HEK293 (cell line): ENCODE measurements around the gene EML4.
"Not testable (repeated sequence)": the region's sequence is repeated elsewhere in the genome, so short reads cannot be mapped to it uniquely, and the experiment has no call there.

Experiments
- CTCF ChIA-PET: fragments of 350-600 bp; formaldehyde crosslinking; extraction: SDS; loops from one replicate; lab custom pipeline; 2021; ENCODE audit warnings: antibody characterized with exemption; lab: Yijun Ruan, JAX
- POLR2A ChIA-PET: fragments of 300-600 bp; formaldehyde crosslinking; extraction: SDS; loops from one replicate; lab custom pipeline; 2020; ENCODE audit warnings: antibody characterized with exemption, inconsistent platforms; lab: Yijun Ruan, JAX
- H3K27ac ChIP-seq: fragments of 200-500 bp; sonication (Bioruptor generic); 2 replicates; pipeline ENCODE4 v1.5.1; 2014; ENCODE audit warnings: low read depth, low read length, control low read depth, inconsistent platforms; ENCODE audit errors: extremely low read depth
- H3K36me3 ChIP-seq, 2 experiments: fragments of 200-500 bp in 1 of 2; sonication (Bioruptor generic) in 1 of 2; 1 replicate in 1 of 2; 2 replicates in 1 of 2; pipeline ENCODE4 v1.5.1; 2014 to 2017; ENCODE audit warnings: inconsistent platforms in 2 of 2, low read length in 2 of 2; ENCODE audit not compliant: control insufficient read depth in 2 of 2, insufficient read depth in 1 of 2
- H3K4me1 ChIP-seq: fragments of 200-500 bp; sonication (Bioruptor generic); 2 replicates; pipeline ENCODE4 v1.5.1; 2014; ENCODE audit warnings: mild to moderate bottlenecking, low read length, inconsistent platforms; ENCODE audit not compliant: control insufficient read depth, insufficient read depth
- H3K4me3 ChIP-seq: 2 replicates; pipeline ENCODE4 v1.5.1; 2011; ENCODE audit warnings: low read depth, mild to moderate bottlenecking, control low read depth, low read length, moderate library complexity
- H3K9me3 ChIP-seq: fragments of 200-500 bp; sonication (Bioruptor generic); 2 replicates; pipeline ENCODE4 v1.5.1; 2014; ENCODE audit warnings: low read depth, low read length, inconsistent platforms; ENCODE audit not compliant: control insufficient read depth, insufficient read depth
- GLI4 ChIP-seq: fragments of 450-650 bp; formaldehyde crosslinking; IDR thresholded peaks from 2 replicates; pipeline ENCODE4 v1.5.1; 2016; ENCODE audit warnings: missing biosample characterization, missing genetic modification characterization
- IKZF3 ChIP-seq: fragments of 450-650 bp; IDR thresholded peaks from 2 replicates; pipeline ENCODE4 v1.5.0; 2018; ENCODE audit warnings: missing biosample characterization, mild to moderate bottlenecking, missing genetic modification characterization, moderate library complexity
- KLF9 ChIP-seq: fragments of 450-650 bp; formaldehyde crosslinking; IDR thresholded peaks from 2 replicates; pipeline ENCODE4 v1.5.1; 2016; ENCODE audit warnings: missing biosample characterization, missing genetic modification characterization, low read depth
- MZF1 ChIP-seq: fragments of 450-650 bp; formaldehyde crosslinking; IDR thresholded peaks from 2 replicates; pipeline ENCODE4 v1.5.1; 2017; ENCODE audit warnings: missing biosample characterization, missing genetic modification characterization, borderline replicate concordance
- SCRT2 ChIP-seq: fragments of 450-650 bp; formaldehyde crosslinking; IDR thresholded peaks from 2 replicates; pipeline ENCODE4 v1.5.1; 2016; ENCODE audit warnings: missing biosample characterization, missing genetic modification characterization
- ZFP37 ChIP-seq: fragments of 450-650 bp; formaldehyde crosslinking; IDR thresholded peaks from 2 replicates; pipeline ENCODE4 v1.5.1; 2016; ENCODE audit warnings: missing biosample characterization, missing genetic modification characterization
- ZFP41 ChIP-seq: fragments of 450-650 bp; formaldehyde crosslinking; IDR thresholded peaks from 2 replicates; pipeline ENCODE4 v1.5.1; 2016; ENCODE audit warnings: missing biosample characterization, missing genetic modification characterization, borderline replicate concordance
- ZNF121 ChIP-seq: fragments of 450-650 bp; formaldehyde crosslinking; IDR thresholded peaks from 2 replicates; pipeline ENCODE4 v1.5.1; 2016; ENCODE audit warnings: missing biosample characterization, missing genetic modification characterization
- ZNF239 ChIP-seq: fragments of 450-650 bp; formaldehyde crosslinking; IDR thresholded peaks from 2 replicates; pipeline ENCODE4 v1.5.1; 2016; ENCODE audit warnings: missing biosample characterization, missing genetic modification characterization
- ZNF404 ChIP-seq: fragments of 450-650 bp; formaldehyde crosslinking; IDR thresholded peaks from 2 replicates; pipeline ENCODE4 v1.5.1; 2017; ENCODE audit warnings: missing biosample characterization, missing genetic modification characterization
- ZNF501 ChIP-seq: fragments of 450-650 bp; formaldehyde crosslinking; IDR thresholded peaks from 2 replicates; pipeline ENCODE4 v1.5.1; 2016; ENCODE audit warnings: missing biosample characterization, missing genetic modification characterization
- ZNF529 ChIP-seq: fragments of 450-650 bp; formaldehyde crosslinking; IDR thresholded peaks from 2 replicates; pipeline ENCODE4 v1.5.1; 2017; ENCODE audit warnings: missing genetic modification characterization, missing biosample characterization; ENCODE audit not compliant: insufficient replicate concordance
- ZNF555 ChIP-seq: fragments of 450-650 bp; formaldehyde crosslinking; conservative IDR thresholded peaks from 2 replicates; pipeline ENCODE4 v1.5.1; 2017; ENCODE audit warnings: missing biosample characterization, mild to moderate bottlenecking, missing genetic modification characterization, inconsistent platforms
- ZNF596 ChIP-seq: fragments of 450-650 bp; IDR thresholded peaks from 2 replicates; pipeline ENCODE4 v1.5.0; 2018; ENCODE audit warnings: missing biosample characterization, mild to moderate bottlenecking, missing genetic modification characterization, moderate library complexity
- ZNF623 ChIP-seq: fragments of 450-650 bp; formaldehyde crosslinking; IDR thresholded peaks from 2 replicates; pipeline ENCODE4 v1.5.1; 2016; ENCODE audit warnings: missing biosample characterization, missing genetic modification characterization
- ZNF658 ChIP-seq: fragments of 450-650 bp; formaldehyde crosslinking; IDR thresholded peaks from 2 replicates; pipeline ENCODE4; 2016; ENCODE audit warnings: missing biosample characterization, missing genetic modification characterization
- ZNF664 ChIP-seq: fragments of 450-650 bp; formaldehyde crosslinking; IDR thresholded peaks from 2 replicates; pipeline ENCODE4 v1.5.1; 2016; ENCODE audit warnings: missing biosample characterization, missing genetic modification characterization
- ZNF843 ChIP-seq: fragments of 450-650 bp; formaldehyde crosslinking; IDR thresholded peaks from 2 replicates; pipeline ENCODE4 v1.5.1; 2016; ENCODE audit warnings: missing biosample characterization, missing genetic modification characterization
- TF ChIP-seq, protein P1 (sequence below): fragments of 450-650 bp; formaldehyde crosslinking; IDR thresholded peaks from 2 replicates; pipeline ENCODE4 v1.5.1; 2017; ENCODE audit warnings: missing biosample characterization, missing genetic modification characterization
- TF ChIP-seq, protein P2 (sequence below): fragments of 450-650 bp; IDR thresholded peaks from 2 replicates; pipeline ENCODE4 v1.5.1; 2018; ENCODE audit warnings: missing biosample characterization, mild to moderate bottlenecking, missing genetic modification characterization
- TF ChIP-seq, protein P3 (sequence below): fragments of 450-650 bp; formaldehyde crosslinking; IDR thresholded peaks from 2 replicates; pipeline ENCODE4 v1.5.1; 2016; ENCODE audit warnings: missing biosample characterization, missing genetic modification characterization

Gene EML4

DNA sequence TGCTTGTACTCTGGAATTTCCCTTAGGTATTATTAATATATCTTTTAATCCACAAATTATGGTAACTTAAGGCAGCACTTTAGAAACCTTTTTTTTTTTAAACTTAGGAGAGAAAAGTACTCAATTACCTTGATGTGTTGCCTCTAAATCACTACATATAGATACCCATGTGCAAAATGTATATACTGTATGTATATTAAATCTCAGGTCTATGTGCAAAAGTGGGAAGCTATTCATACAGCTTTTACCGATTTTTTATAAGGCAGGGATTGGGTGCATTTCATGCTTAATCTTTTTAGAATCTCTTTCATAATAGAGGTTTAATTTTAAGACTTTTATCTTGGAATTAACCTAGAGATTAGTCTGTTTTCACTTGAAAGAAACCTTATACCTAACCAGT is 3.4 kb downstream of the EML4 start:
- Histone ChIP-seq H3K9me3 (no peaks in the 10 kb centered on the region), H3K4me3 (no peak overlapping the region), H3K36me3 (no peaks in the 10 kb centered on the region; a peak in 1 of 3 replicates), H3K27ac (no peak overlapping the region)
- TF ChIP-seq, protein P1, sequence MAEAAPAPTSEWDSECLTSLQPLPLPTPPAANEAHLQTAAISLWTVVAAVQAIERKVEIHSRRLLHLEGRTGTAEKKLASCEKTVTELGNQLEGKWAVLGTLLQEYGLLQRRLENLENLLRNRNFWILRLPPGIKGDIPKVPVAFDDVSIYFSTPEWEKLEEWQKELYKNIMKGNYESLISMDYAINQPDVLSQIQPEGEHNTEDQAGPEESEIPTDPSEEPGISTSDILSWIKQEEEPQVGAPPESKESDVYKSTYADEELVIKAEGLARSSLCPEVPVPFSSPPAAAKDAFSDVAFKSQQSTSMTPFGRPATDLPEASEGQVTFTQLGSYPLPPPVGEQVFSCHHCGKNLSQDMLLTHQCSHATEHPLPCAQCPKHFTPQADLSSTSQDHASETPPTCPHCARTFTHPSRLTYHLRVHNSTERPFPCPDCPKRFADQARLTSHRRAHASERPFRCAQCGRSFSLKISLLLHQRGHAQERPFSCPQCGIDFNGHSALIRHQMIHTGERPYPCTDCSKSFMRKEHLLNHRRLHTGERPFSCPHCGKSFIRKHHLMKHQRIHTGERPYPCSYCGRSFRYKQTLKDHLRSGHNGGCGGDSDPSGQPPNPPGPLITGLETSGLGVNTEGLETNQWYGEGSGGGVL (tag by site-specific recombination), result no peak
- no peak for TF ChIP-seq MZF1 (tag by site-specific recombination)
- TF ChIP-seq ZFP41 (tag by site-specific recombination), result no peak
- no peak for TF ChIP-seq ZNF555
- no peak for TF ChIP-seq SCRT2 (tag by site-specific recombination)
- TF ChIP-seq, protein P2, sequence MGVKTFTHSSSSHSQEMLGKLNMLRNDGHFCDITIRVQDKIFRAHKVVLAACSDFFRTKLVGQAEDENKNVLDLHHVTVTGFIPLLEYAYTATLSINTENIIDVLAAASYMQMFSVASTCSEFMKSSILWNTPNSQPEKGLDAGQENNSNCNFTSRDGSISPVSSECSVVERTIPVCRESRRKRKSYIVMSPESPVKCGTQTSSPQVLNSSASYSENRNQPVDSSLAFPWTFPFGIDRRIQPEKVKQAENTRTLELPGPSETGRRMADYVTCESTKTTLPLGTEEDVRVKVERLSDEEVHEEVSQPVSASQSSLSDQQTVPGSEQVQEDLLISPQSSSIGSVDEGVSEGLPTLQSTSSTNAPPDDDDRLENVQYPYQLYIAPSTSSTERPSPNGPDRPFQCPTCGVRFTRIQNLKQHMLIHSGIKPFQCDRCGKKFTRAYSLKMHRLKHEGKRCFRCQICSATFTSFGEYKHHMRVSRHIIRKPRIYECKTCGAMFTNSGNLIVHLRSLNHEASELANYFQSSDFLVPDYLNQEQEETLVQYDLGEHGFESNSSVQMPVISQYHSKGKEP (tag by site-specific recombination), result no peak
- TF ChIP-seq, all 188 proteins: peak for 0
- ChIA-PET CTCF (interaction anchor here (0.7 to 5.7 kb wide), 6 partner anchors 10 to 156 kb away, joined by 3 to 23 read pairs (median 4); no protein-coding TSS in a partner anchor), POLR2A (no interaction called here)
- peaks cover 26% of the 10 kb centered on the region for H3K4me1 ChIP-seq

DNA sequence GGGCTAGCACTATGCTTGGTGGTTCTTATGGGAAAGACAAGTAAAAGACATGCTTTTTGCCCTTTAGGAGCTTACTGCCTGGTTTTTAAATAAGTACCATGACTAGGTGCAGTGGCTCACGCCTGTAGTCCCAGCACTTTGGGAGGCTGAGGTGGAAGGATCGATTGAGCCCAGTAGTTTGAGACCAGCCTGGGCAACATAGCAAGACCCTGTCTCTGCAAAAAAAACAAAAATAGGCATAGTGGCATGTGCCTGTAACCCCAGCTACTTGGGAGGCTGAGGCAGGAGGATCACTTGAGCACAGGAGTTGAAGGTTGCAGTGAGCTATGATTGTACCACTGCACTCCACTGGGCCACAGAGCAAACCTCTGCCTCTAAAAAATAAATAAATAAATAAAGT is 4.3 kb downstream of the EML4 start:
- H3K4me3 ChIP-seq, H3K9me3 ChIP-seq, H3K36me3 ChIP-seq, POLR2A ChIA-PET, H3K27ac ChIP-seq: not testable (repeated sequence)
- TF ChIP-seq ZNF121 (tag by site-specific recombination), result peak; percentile 83
- peaks cover 26% of the 10 kb centered on the region for H3K4me1 ChIP-seq
- CTCF ChIA-PET, result interaction anchor here (0.7 to 5.7 kb wide), 3 partner anchors 17 to 117 kb away, joined by 3 to 23 read pairs (median 3); no protein-coding TSS in a partner anchor

DNA sequence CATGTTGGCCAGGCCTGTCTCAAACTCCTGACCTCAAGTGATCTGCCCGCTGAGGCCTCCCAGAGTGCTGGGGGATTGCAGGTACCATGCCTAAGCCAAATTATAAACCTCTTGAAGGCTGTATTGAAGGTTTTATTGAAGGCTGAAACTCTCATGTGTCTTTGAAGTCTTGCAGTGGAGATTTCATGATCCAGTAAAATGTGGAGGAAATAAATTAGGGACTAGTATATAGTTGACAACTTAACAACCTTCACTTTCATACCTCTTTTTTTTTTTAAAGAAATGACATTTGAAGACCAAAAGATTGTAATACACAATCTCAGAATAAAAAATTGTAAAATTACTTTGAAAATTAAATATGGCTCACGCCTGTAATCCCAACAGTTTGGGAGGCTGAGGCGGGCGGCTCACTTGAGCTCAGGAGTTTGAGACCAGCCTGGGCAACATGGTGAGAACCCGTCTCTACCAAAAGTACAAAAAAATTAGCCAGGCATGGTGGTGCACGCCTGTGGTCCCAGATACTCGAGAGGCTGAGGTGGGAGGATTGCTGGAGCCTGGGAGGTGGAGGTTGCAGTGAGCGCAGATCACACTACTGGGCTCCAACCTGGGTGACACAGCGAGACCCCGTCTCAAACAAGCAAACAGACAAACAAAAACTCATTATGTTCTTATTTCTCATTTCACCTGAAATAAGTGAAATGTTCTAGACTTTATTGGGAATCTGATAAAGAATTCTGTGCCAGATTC is 8.0 kb downstream of the EML4 start:
- H3K4me1 ChIP-seq, result peaks cover 9% of the 10 kb centered on the region
- no peak overlapping the region for H3K4me3 ChIP-seq
- ChIA-PET POLR2A (no interaction called here), CTCF (interaction anchor here (1.5 kb wide), 1 partner anchor 81 kb away, joined by 3 read pairs; no protein-coding TSS in a partner anchor)
- no peaks in the 10 kb centered on the region for H3K9me3 ChIP-seq
- TF ChIP-seq KLF9 (tag by site-specific recombination) (no peak), IKZF3 (tag by site-specific recombination) (no peak), ZNF658 (tag by site-specific recombination) (no peak), ZNF664 (peak; percentile 96), GLI4 (no peak), ZNF596 (no peak)
- H3K36me3 ChIP-seq, result no peaks in the 10 kb centered on the region; a peak in 1 of 3 replicates
- H3K27ac ChIP-seq, result no peak overlapping the region

DNA sequence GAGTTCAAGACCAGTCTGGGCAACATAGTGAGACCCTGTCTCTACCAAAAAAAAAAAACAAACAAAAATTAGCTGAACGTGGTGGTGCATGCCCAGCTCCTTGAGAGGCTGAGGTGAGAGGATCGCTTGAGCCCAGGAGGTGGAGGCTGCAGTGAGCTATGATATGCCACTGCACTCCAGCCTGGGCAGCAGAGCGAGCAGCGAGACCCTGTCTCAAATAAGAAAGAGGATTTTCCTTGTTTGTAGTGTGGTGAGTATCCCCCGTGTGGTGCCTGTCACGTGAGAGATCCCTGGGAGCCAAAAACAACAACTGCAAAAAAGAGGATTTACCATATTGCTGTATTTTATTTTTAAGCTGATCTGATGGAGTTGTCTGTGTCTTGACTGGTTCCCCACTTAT is 9.2 kb downstream of the EML4 start:
- Histone ChIP-seq H3K27ac (no peak overlapping the region), H3K4me3 (no peak overlapping the region), H3K36me3 (no peaks in the 10 kb centered on the region; a peak in 1 of 3 replicates), H3K4me1 (peaks cover 11% of the 10 kb centered on the region), H3K9me3 (no peaks in the 10 kb centered on the region)
- POLR2A ChIA-PET, result no interaction called here
- TF ChIP-seq KLF9 (tag by site-specific recombination) (no peak), GLI4 (no peak), ZNF404 (no peak), ZNF501 (tag by site-specific recombination) (no peak), ZNF623 (tag by site-specific recombination) (no peak), ZFP37 (no peak), ZNF843 (no peak), ZNF239 (tag by site-specific recombination) (no peak), ZNF529 (tag by site-specific recombination) (no peak)
- TF ChIP-seq, protein P3, sequence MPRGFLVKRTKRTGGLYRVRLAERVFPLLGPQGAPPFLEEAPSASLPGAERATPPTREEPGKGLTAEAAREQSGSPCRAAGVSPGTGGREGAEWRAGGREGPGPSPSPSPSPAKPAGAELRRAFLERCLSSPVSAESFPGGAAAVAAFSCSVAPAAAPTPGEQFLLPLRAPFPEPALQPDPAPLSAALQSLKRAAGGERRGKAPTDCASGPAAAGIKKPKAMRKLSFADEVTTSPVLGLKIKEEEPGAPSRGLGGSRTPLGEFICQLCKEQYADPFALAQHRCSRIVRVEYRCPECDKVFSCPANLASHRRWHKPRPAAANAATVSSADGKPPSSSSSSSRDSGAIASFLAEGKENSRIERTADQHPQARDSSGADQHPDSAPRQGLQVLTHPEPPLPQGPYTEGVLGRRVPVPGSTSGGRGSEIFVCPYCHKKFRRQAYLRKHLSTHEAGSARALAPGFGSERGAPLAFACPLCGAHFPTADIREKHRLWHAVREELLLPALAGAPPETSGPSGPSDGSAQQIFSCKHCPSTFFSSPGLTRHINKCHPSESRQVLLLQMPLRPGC, result no peak
- TF ChIP-seq, all 188 proteins: peak for 0
- CTCF ChIA-PET, result no interaction called here
